ENCODE results near the gene TARS2. TPM values are rescaled to one million over a fixed set of nuclear protein-coding genes. Genes with fewer than 3 reads are reported as not detected.

Gene TARS2
- total RNA-seq, 1 experiment from 2014 or later = 30.6 TPM

- peak in 1 of 2 experiments; percentile 43 for DNase-seq
- POLR2A ChIA-PET = interaction anchor here (0.6 to 2.1 kb wide), 9 partner anchors 10 to 181 kb away, joined by 3 to 14 read pairs (median 4); partner anchors contain the start of genes GOLPH3L and MCL1
- no peaks in the 10 kb centered on the region for H3K27me3 Mint-ChIP-seq (ENCODE audit: insufficient read depth, unreplicated experiment)
- peaks cover 9% of the 10 kb centered on the region for H3K4me1 Mint-ChIP-seq (ENCODE audit: low read depth, unreplicated experiment)
- no peak for TF ChIP-seq CTCF (IDR thresholded peaks at IDR 0.05; ENCODE audit: insufficient read depth in 1 of 2, low read depth in 1 of 2, low read length in 1 of 2, severe bottlenecking in 1 of 2, unreplicated experiment in 1 of 2)
- H3K4me3 ChIP-seq (ENCODE audit: low read depth, low read length) = peak overlapping the region; percentile 77
- peak overlapping the region; percentile 86 for H3K27ac Mint-ChIP-seq (ENCODE audit: unreplicated experiment)
- CTCF ChIA-PET = interaction anchor here (0.6 to 3.4 kb wide), 10 partner anchors 10 to 260 kb away, joined by 3 to 38 read pairs (median 3); no protein-coding TSS in a partner anchor
- H3K36me3 ChIP-seq (ENCODE audit: control insufficient read depth, insufficient read depth, low read length) = no peaks in the 10 kb centered on the region
- H3K27me3 ChIP-seq (replicated peaks; ENCODE audit: control insufficient read depth, insufficient read depth, low read length) = no peaks in the 10 kb centered on the region
- peaks cover 16% of the 10 kb centered on the region for H3K36me3 Mint-ChIP-seq (ENCODE audit: insufficient read depth, unreplicated experiment)
- intact Hi-C loops (cut with micrococcal nuclease; ENCODE audit: unreplicated experiment) = loop anchor here (1.0 to 2.0 kb wide), 3 partner anchors 29 to 259 kb away; partner anchors contain the start of genes CA14 and TARS2
- H3K4me3 Mint-ChIP-seq (ENCODE audit: unreplicated experiment) = peak overlapping the region; percentile 88
- H3K9me3 Mint-ChIP-seq (ENCODE audit: unreplicated experiment) = no peaks in the 10 kb centered on the region
- peaks cover 7% of the 10 kb centered on the region; the same call in 1 of the 2 replicates for H3K4me1 ChIP-seq
- BruUV-seq (replicated peaks) = TSS peak; percentile 46
- H3K9me3 ChIP-seq = no peaks in the 10 kb centered on the region
These were observed 28.9 kb downstream of the TARS2 start for GRCh38 chr1:150516050-150516591.

GRCh38 chr1:150516616-150517015, 29.4 kb downstream of the TARS2 start:
- peak overlapping the region; percentile 88 for H3K4me3 Mint-ChIP-seq (ENCODE audit: unreplicated experiment)
- peaks cover 9% of the 10 kb centered on the region for H3K4me1 Mint-ChIP-seq (ENCODE audit: low read depth, unreplicated experiment)
- H3K36me3 Mint-ChIP-seq (ENCODE audit: insufficient read depth, unreplicated experiment) = peaks cover 16% of the 10 kb centered on the region
- peak overlapping the region; percentile 86 for H3K27ac Mint-ChIP-seq (ENCODE audit: unreplicated experiment)
- POLR2A ChIA-PET = interaction anchor here (0.5 to 2.1 kb wide), 4 partner anchors 16 to 46 kb away, joined by 3 to 14 read pairs (median 4); no protein-coding TSS in a partner anchor
- no TSS peak for BruUV-seq (replicated peaks)
- CTCF ChIA-PET = interaction anchor here (0.6 to 3.4 kb wide), 6 partner anchors 15 to 261 kb away, joined by 3 to 38 read pairs (median 6); no protein-coding TSS in a partner anchor
- Histone ChIP-seq H3K27me3 (replicated peaks; ENCODE audit: control insufficient read depth, insufficient read depth, low read length) (no peaks in the 10 kb centered on the region), H3K36me3 (ENCODE audit: control insufficient read depth, insufficient read depth, low read length) (no peaks in the 10 kb centered on the region), H3K4me3 (ENCODE audit: low read depth, low read length) (peak overlapping the region; percentile 77), H3K9me3 (no peaks in the 10 kb centered on the region), H3K4me1 (peaks cover 7% of the 10 kb centered on the region; the same call in 1 of the 2 replicates)
- no peaks in the 10 kb centered on the region for H3K27me3 Mint-ChIP-seq (ENCODE audit: insufficient read depth, unreplicated experiment)
- peak in 1 of 2 experiments; percentile 26 for DNase-seq
- intact Hi-C loops (cut with micrococcal nuclease; ENCODE audit: unreplicated experiment) = loop anchor here (1.0 to 2.0 kb wide), 3 partner anchors 29 to 260 kb away; partner anchors contain the start of genes CA14 and TARS2
- TF ChIP-seq CTCF (IDR thresholded peaks at IDR 0.05; ENCODE audit: insufficient read depth in 1 of 2, low read depth in 1 of 2, low read length in 1 of 2, severe bottlenecking in 1 of 2, unreplicated experiment in 1 of 2) = peak in 1 of 2 experiments; percentile 37
- no peaks in the 10 kb centered on the region for H3K9me3 Mint-ChIP-seq (ENCODE audit: unreplicated experiment)

GRCh38 chr1:150521196-150521968, 34.2 kb downstream of the TARS2 start:
- no TSS peak for BruUV-seq (replicated peaks)
- H3K4me1 ChIP-seq = no peaks in the 10 kb centered on the region
- H3K36me3 Mint-ChIP-seq (ENCODE audit: insufficient read depth, unreplicated experiment) = peaks cover under 1% of the 10 kb centered on the region
- H3K4me3 ChIP-seq (ENCODE audit: low read depth, low read length) = no peak overlapping the region
- DNase-seq = no peak
- H3K4me1 Mint-ChIP-seq (ENCODE audit: low read depth, unreplicated experiment) = peaks cover 4% of the 10 kb centered on the region
- no peak overlapping the region for H3K4me3 Mint-ChIP-seq (ENCODE audit: unreplicated experiment)
- H3K27me3 Mint-ChIP-seq (ENCODE audit: insufficient read depth, unreplicated experiment) = no peaks in the 10 kb centered on the region
- H3K27ac Mint-ChIP-seq (ENCODE audit: unreplicated experiment) = no peak overlapping the region
- intact Hi-C loops (cut with micrococcal nuclease; ENCODE audit: unreplicated experiment) = no loop called here
- ChIA-PET POLR2A (no interaction called here), CTCF (interaction anchor here (0.8 kb wide), 1 partner anchor 16 kb away, joined by 3 read pairs; no protein-coding TSS in a partner anchor)
- no peaks in the 10 kb centered on the region for H3K9me3 Mint-ChIP-seq (ENCODE audit: unreplicated experiment)
- no peak for TF ChIP-seq CTCF (IDR thresholded peaks at IDR 0.05; ENCODE audit: insufficient read depth in 1 of 2, low read depth in 1 of 2, low read length in 1 of 2, severe bottlenecking in 1 of 2, unreplicated experiment in 1 of 2)
- H3K9me3 ChIP-seq = no peaks in the 10 kb centered on the region
- no peaks in the 10 kb centered on the region for H3K27me3 ChIP-seq (replicated peaks; ENCODE audit: control insufficient read depth, insufficient read depth, low read length)
- no peaks in the 10 kb centered on the region for H3K36me3 ChIP-seq (ENCODE audit: control insufficient read depth, insufficient read depth, low read length)

Data from Caco-2 (cell line).